HG02588 (cell line): ENCODE results near the gene ZRANB1.

ENCODE experiments used
- ATAC-seq: cut with Tn5 transposase; IDR thresholded peaks from one replicate; pipeline ENCODE4 v1.9.1; 2021; ENCODE audit warnings: mild to moderate bottlenecking, moderate library complexity; ENCODE audit not compliant: unreplicated experiment

Gene ZRANB1

GRCh38 chr10:125017547-125018298 is 75.8 kb downstream of the ZRANB1 start:
- ATAC-seq = no peak

- ATAC-seq = no peak
Measured at GRCh38 chr10:125018576-125019143, 76.7 kb downstream of the ZRANB1 start.

GRCh38 chr10:125020386-125020785 is 78.5 kb downstream of the ZRANB1 start:
- no peak for ATAC-seq

GRCh38 chr10:125020871-125021270 is 78.9 kb downstream of the ZRANB1 start:
- ATAC-seq = no peak

GRCh38 chr10:125021686-125022344 is 79.9 kb downstream of the ZRANB1 start:
- ATAC-seq = no peak

GRCh38 chr10:125022671-125023070 is 80.7 kb downstream of the ZRANB1 start:
- ATAC-seq = no peak

- no peak for ATAC-seq
Measured at GRCh38 chr10:125023255-125023654, 81.3 kb downstream of the ZRANB1 start.

GRCh38 chr10:125023862-125024496 is 82.1 kb downstream of the ZRANB1 start:
- ATAC-seq = no peak

GRCh38 chr10:125024497-125025234 is 82.7 kb downstream of the ZRANB1 start:
- no peak for ATAC-seq

GRCh38 chr10:125025341-125025740 is 83.4 kb downstream of the ZRANB1 start:
- no peak for ATAC-seq

- no peak for ATAC-seq
Measured at GRCh38 chr10:125026036-125026931, 84.4 kb downstream of the ZRANB1 start.

- ATAC-seq = no peak
Measured at GRCh38 chr10:125026974-125027735, 85.2 kb downstream of the ZRANB1 start.

GRCh38 chr10:125027871-125028869 is 86.2 kb downstream of the ZRANB1 start:
- ATAC-seq = no peak

GRCh38 chr10:125029584-125030242 is 87.8 kb downstream of the ZRANB1 start:
- no peak for ATAC-seq

GRCh38 chr10:125030567-125031197 is 88.8 kb downstream of the ZRANB1 start:
- no peak for ATAC-seq

GRCh38 chr10:125032474-125033020 is 90.6 kb downstream of the ZRANB1 start:
- no peak for ATAC-seq
